LNCaP clone FGC (cell line): Measurements from ENCODE around the gene SYS1.

Experiments
- DNase-seq: peaks from one replicate; pipeline ENCODE4 v3.0.0-alpha.2; 2011; ENCODE audit warnings: low read depth
- H3K4me3 ChIP-seq: 2 replicates; pipeline ENCODE4 v1.5.1; 2011; ENCODE audit warnings: mild to moderate bottlenecking, low read depth, low read length, control low read depth
- CTCF ChIP-seq: IDR thresholded peaks from 2 replicates; pipeline ENCODE4 v1.5.1; 2012; ENCODE audit warnings: mild to moderate bottlenecking; ENCODE audit not compliant: control insufficient read depth, insufficient read depth; ENCODE audit errors: extremely low read depth

SYS1 gene

GRCh38 chr20:45415822-45416637 is 53.1 kb downstream of the SYS1 start, which contains the start of gene PIGT:
TSS of gene PIGT (plus strand) at chr20:45416141. CDS start at chr20:45416157, 16 bp downstream.
- peak within 1 kb of the TSS; percentile 83 for H3K4me3 ChIP-seq
- DNase-seq = no peak
- TF ChIP-seq CTCF = no peak

GRCh38 chr20:45416917-45417316 is 54.0 kb downstream of the SYS1 start:
- TF ChIP-seq CTCF = no peak
- no peak for DNase-seq
- peak overlapping the region; percentile 83 for H3K4me3 ChIP-seq
